ENCODE data around the gene VSTM2B. TPM values are rescaled to one million over a fixed set of nuclear protein-coding genes. Genes with fewer than 3 reads are reported as not detected.

Gene VSTM2B
- total RNA-seq, 4 donors from 2014 or later = not detected

- H3K27me3 ChIP-seq = no peaks in the 10 kb centered on the region
- H3K36me3 ChIP-seq = peaks cover 31 to 69% (median 49%) of the 10 kb centered on the region in 3 donors
- TF ChIP-seq POLR2A (IDR thresholded peaks at IDR 0.05) = no peak
- TF ChIP-seq CTCF (IDR thresholded peaks at IDR 0.05) = no peak
- no peaks in the 10 kb centered on the region for H3K9me3 ChIP-seq
- DNase-seq = no peak
- H3K27ac ChIP-seq = no peak overlapping the region
- H3K4me1 ChIP-seq = peaks cover 9 to 25% (median 12%) of the 10 kb centered on the region in 3 donors
- 83 to 90% methylated on average over 4 to 5 of the region's 22 CpGs for WGBS, 2 donors
- intact Hi-C loops (cut with DNase I) = loop anchor here (10.0 kb wide), 1 partner anchor 85 kb away; no protein-coding TSS in a partner anchor
- H3K4me3 ChIP-seq = no peak overlapping the region
Measured at GRCh38 chr19:29610213-29610573, 84.4 kb downstream of the VSTM2B start.

DNA sequence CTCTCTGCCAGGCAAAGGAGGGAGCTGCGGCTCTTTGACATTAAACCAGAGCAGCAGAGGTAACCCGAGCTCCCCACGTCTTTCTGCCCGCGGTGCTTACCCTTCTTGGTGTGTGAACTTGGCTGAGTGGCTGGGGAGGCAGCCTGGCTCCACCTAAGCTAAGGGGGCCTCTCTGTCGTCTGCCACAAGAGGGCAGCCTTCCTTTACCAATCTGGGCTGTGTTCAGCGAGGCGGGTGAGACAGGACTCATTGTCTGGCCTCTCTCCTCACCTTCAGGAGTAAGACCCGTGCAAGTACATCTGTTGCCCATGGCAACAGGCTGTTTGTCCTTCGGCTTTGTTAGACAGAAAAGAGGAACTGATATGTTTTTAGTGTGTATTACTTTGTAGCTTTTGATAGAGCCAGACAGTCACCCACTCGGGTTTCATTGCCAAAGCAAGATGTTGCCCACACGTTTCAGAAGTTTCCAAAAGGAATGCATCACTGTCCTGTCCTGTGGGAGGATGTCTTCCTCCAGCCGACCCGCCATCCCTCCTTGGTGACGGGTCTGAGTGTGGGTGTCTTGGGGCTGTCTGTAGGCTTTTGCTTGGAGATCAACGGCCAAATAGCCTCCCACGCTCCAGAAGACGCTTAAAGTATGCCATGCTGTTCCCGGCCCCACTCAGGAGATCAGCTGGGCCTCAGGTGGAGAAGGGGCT is 84.9 kb downstream of the VSTM2B start:
- H3K4me3 ChIP-seq = no peak overlapping the region
- no peaks in the 10 kb centered on the region for H3K9me3 ChIP-seq
- 27% methylated on average over 4 to 8 of the region's 19 CpGs for WGBS, 2 donors
- H3K4me1 ChIP-seq = peaks cover 7 to 21% (median 9%) of the 10 kb centered on the region in 3 donors
- DNase-seq = peak; percentile 20
- H3K27me3 ChIP-seq = no peaks in the 10 kb centered on the region
- H3K36me3 ChIP-seq = peaks cover 34 to 74% (median 54%) of the 10 kb centered on the region in 3 donors
- intact Hi-C loops (cut with DNase I) = loop anchor here (10.0 kb wide), 1 partner anchor 84 kb away; no protein-coding TSS in a partner anchor
- TF ChIP-seq CTCF (IDR thresholded peaks at IDR 0.05) (peak; percentile 69 to 87 (median 84)), POLR2A (IDR thresholded peaks at IDR 0.05) (no peak)
- no peak overlapping the region for H3K27ac ChIP-seq

DNA sequence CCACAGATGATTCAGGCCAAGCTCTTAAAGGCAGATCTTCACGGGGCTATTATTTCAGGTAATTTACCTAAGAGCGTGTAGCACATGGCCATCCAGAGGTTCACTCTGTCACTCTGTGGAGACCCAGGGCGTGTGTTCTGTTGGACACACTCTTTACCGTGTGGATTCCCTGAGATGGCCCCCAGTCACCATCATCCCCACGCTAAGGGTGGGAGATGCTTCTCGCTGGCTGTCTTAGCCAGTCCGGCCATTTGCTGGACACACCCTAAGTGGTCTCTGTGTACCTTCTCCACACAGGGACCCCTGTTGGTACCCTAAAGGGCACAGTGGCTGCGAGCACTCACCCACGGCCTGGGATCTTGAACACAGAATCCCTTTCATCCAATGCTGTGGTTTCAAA is 86.3 kb downstream of the VSTM2B start:
- Histone ChIP-seq H3K27me3 (no peaks in the 10 kb centered on the region), H3K4me3 (no peak overlapping the region), H3K9me3 (no peaks in the 10 kb centered on the region), H3K36me3 (peaks cover 42 to 86% (median 60%) of the 10 kb centered on the region in 3 donors), H3K27ac (no peak overlapping the region), H3K4me1 (peaks cover under 1 to 14% (median 2%) of the 10 kb centered on the region in 3 donors)
- DNase-seq = no peak
- WGBS, 2 donors = 94% methylated on average over 3 to 9 of the region's 9 CpGs
- no peak for TF ChIP-seq CTCF (IDR thresholded peaks at IDR 0.05)
- TF ChIP-seq POLR2A (IDR thresholded peaks at IDR 0.05) = no peak
- intact Hi-C loops (cut with DNase I) = loop anchor here (10.0 kb wide), 1 partner anchor 83 kb away; no protein-coding TSS in a partner anchor

DNA sequence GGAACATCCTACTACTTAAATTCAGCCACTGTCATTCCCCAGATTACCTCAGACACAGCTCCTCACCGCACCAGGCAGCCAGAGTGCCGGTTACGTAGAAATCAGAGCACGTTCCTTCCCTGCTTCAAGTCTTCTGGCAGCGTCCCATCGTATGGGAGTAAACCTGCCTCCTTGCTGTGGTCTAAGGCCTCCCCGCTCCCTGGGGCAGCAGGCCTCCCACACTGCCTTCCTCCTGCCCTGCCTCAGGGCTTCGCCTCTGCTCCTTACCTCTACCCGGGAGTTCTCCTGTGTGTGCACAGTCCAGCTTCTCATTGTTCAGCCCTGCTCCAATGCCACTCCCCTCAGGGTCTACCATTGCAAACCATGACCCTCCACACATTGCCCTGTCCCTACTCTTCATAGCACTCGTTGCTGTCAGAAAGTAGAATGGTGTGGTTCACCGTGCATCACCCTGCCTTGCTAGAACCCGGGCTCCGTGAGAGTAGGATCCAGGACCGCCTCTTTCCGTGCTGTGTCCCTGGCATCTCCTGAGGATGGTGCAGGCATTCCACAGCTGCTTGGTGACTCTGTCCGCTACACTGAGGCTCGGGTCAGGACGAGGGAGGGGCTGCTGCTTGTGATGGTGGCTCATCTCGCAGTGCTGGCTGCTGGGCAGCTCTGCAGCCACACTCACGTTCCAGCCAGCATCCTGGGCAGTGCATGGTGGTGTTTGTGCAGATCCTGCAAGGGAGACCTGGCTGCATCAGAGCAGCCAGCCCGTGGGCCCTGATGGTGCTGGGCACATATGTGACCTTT is 87.2 kb downstream of the VSTM2B start:
- H3K27ac ChIP-seq = no peak overlapping the region
- no peak for DNase-seq
- H3K27me3 ChIP-seq = no peaks in the 10 kb centered on the region
- intact Hi-C loops (cut with DNase I) = loop anchor here (10.0 kb wide), 1 partner anchor 82 kb away; no protein-coding TSS in a partner anchor
- H3K36me3 ChIP-seq = peaks cover 42 to 86% (median 60%) of the 10 kb centered on the region in 3 donors
- no peak overlapping the region for H3K4me3 ChIP-seq
- 89 to 94% methylated on average over 11 to 14 of the region's 21 CpGs for WGBS, 2 donors
- no peaks in the 10 kb centered on the region for H3K9me3 ChIP-seq
- TF ChIP-seq CTCF (IDR thresholded peaks at IDR 0.05) = no peak
- TF ChIP-seq POLR2A (IDR thresholded peaks at IDR 0.05) = no peak
- peaks cover 0 to 10% (median 0%) of the 10 kb centered on the region in 3 donors for H3K4me1 ChIP-seq

GRCh38 chr19:29614046-29614445 is 88.3 kb downstream of the VSTM2B start:
- H3K27me3 ChIP-seq = no peaks in the 10 kb centered on the region
- H3K36me3 ChIP-seq = peaks cover 38 to 78% (median 56%) of the 10 kb centered on the region in 3 donors
- H3K4me3 ChIP-seq = no peak overlapping the region
- 86 to 88% methylated on average over 5 to 6 of the region's 7 CpGs for WGBS, 2 donors
- no peak overlapping the region for H3K27ac ChIP-seq
- no peak for TF ChIP-seq POLR2A (IDR thresholded peaks at IDR 0.05)
- no peak for TF ChIP-seq CTCF (IDR thresholded peaks at IDR 0.05)
- H3K9me3 ChIP-seq = no peaks in the 10 kb centered on the region
- peaks cover 0 to 10% (median 0%) of the 10 kb centered on the region in 3 donors for H3K4me1 ChIP-seq
- DNase-seq = no peak
- intact Hi-C loops (cut with DNase I) = loop anchor here (10.0 kb wide), 1 partner anchor 81 kb away; no protein-coding TSS in a partner anchor
